ENCODE data around the gene AK4.

- no peak for TF ChIP-seq CTCF (IDR thresholded peaks at IDR 0.05)
- no peak for TF ChIP-seq POLR2AphosphoS5 (IDR thresholded peaks at IDR 0.05)
Measured at GRCh38 chr1:65195495-65196417, 47.8 kb downstream of the AK4 start.
